Measurements from ENCODE around the gene PSMB8.

DNA sequence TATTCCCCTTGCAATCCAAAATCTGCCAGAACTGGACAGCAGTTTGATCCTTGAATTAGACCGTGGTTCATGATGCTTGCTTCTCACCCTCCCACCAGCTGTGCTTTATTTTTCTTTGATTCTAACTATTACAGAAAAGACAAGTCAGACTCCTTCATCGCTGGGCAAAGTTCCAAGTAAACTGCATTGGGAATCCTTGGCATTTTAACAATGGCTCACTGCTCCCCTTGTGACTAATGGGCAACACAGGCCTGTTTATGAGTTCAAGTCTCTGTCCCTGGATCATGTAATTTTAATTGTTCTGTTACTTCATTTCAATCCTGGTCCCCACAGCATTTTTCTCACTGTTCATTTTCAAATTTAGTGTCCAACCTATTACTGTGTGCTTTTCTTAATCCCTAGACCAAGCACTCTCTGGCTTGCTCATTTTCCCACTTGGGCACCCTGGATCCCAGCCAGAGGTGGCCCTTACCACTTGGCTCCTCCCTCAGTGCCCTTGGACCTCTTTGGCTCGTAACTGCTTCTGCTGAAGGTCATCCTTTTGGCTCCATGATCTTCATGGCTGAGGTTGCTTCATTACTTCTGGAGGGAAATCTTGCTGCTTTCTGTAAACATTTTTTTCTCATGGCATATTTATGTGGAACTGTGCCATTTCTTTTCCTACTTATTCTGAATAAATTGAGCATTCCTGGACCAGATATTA, 43.0 kb upstream of the PSMB8 start:
- TF ChIP-seq SP1 (CRISPR knock-in tag; conservative IDR thresholded peaks at IDR 0.05) (no peak), ATF1 (CRISPR knock-in tag; IDR thresholded peaks at IDR 0.05) (no peak)
- TF ChIP-seq, protein P1, sequence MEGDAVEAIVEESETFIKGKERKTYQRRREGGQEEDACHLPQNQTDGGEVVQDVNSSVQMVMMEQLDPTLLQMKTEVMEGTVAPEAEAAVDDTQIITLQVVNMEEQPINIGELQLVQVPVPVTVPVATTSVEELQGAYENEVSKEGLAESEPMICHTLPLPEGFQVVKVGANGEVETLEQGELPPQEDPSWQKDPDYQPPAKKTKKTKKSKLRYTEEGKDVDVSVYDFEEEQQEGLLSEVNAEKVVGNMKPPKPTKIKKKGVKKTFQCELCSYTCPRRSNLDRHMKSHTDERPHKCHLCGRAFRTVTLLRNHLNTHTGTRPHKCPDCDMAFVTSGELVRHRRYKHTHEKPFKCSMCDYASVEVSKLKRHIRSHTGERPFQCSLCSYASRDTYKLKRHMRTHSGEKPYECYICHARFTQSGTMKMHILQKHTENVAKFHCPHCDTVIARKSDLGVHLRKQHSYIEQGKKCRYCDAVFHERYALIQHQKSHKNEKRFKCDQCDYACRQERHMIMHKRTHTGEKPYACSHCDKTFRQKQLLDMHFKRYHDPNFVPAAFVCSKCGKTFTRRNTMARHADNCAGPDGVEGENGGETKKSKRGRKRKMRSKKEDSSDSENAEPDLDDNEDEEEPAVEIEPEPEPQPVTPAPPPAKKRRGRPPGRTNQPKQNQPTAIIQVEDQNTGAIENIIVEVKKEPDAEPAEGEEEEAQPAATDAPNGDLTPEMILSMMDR (IDR thresholded peaks at IDR 0.05), result no peak
- TF ChIP-seq, protein P2, sequence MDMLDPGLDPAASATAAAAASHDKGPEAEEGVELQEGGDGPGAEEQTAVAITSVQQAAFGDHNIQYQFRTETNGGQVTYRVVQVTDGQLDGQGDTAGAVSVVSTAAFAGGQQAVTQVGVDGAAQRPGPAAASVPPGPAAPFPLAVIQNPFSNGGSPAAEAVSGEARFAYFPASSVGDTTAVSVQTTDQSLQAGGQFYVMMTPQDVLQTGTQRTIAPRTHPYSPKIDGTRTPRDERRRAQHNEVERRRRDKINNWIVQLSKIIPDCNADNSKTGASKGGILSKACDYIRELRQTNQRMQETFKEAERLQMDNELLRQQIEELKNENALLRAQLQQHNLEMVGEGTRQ (CRISPR knock-in tag; IDR thresholded peaks at IDR 0.05), result no peak
